GM18508 (cell line): ENCODE measurements around the gene AK5.

Experiments
- ATAC-seq: cut with Tn5 transposase; IDR thresholded peaks from one replicate; pipeline ENCODE4 v1.9.1; 2021; ENCODE audit warnings: moderate number of reproducible peaks; ENCODE audit not compliant: insufficient read depth, unreplicated experiment

Gene AK5

DNA sequence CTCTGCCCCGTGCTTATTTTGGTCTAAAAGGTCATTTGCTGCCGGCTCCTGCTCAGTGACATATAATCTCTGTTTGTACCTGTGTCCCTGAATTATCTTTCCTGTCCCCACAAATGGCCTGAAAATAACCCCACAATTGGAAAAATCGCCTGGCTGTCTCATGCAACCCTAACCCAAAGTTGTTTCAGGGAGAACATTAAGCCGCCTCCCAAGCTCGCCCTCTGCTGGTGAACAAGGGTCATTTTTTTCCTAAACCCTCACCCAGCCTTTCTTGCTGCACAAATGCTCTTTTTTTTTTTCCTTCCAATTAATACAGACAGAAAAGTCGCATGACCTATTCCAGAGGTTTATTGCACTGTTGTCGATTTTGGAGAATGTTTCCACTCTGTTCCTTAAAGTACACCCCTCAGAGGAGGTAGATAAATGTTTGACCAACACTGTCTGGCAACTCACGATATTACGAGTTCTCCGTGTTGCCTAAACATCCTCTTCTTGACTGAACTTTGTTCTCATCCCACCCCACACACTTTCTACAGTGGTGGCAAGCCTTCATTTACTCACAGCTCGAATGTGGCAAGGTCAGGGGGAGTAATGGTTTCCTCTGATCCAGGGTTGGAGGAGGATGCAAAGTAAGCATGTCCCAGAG lies 252.0 kb downstream of the AK5 start:
- no peak for ATAC-seq

DNA sequence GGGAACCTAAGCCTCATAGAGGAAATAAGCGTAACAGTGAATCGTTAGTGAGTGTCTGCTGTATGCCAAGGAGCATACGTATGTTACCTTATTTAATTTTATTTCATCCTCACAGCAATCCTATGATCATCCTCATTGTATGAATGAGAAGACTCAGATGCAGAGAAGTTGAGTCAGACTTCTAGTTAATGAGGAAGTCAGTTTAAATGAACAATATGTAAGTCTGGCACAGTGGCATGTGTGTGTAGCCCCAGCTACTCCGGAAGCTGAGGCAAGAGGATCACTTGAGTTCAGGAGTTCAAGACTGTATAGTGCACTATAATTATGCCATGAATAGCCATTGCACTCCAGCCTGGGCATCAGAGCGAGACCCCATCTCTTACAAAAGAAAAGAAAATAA lies 252.6 kb downstream of the AK5 start:
- ATAC-seq, result no peak

DNA sequence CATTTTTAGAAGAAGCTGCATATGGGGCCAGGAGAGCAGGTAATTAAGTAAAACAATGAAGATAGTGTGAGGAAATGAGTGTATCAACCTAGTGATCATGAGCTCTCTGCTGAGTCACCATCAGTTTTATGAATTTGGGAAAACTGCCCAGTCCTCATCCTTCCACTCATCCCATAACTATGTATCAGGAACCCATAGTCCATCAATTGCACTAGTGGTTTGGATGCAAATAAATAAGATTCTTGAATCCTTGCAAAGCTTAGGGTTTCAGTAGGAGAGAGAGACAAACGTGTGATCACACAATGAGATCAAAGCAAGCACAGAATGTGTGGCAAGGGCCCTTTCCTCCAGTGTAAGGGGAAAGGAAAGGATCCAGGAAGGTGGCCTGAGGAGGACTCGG lies 255.0 kb downstream of the AK5 start:
- no peak for ATAC-seq

DNA sequence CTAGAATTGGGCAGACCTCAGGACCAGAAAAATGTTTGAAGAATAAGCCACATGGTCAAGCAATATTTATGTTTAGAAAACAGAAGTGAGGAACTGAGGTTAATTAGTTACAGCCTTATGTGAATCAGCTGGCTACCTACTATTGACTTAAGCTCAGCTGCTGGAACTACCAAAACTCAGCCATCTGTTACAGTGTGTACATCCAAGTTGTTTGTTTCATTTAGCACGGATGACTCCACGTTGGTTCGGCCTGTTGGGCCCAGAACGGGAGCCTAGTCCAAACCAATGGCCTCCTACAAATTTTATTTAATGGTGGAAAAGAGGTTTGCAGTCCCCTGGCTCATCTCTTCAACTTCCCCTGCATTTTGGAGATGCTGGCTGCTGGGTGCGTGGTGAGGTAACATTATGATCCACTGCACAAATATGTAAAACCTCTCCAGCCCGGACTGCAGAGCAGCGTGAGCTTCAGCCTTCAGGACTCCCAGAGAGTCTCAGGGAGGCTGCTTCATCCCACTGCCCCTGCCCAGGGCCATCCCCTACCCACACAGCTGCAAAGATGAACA lies 257.2 kb downstream of the AK5 start:
- ATAC-seq, result peak; percentile 73

DNA sequence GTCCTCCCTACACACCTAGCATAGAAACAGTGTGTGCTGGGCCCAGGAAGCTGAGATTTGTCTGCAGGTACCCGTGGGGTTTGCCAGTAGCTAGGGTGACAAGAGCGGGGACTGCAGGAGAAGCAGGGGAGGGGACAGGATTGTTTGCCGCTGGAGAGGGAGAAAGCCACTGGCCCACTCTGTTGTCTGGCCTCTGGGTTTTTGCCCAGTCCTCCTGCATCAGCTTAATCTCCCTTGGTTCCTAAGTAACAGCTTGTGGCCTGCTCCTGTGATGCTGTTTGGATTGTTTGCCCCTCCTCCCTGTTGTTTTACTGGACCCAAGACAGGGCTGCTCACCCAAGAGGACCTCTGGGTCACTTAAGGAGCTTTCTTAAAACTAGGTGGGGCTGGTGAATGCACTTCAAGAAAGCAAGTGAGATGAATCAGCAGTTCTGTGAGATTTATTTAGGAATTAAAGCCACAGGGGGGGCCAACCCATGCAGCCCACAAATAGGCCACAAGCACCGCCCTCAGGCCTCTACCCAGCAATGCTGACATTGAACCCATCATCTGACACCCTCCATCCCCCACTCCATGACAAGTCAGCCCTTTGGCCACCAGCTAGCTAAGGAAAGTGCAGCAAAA lies 257.8 kb downstream of the AK5 start:
- no peak for ATAC-seq

DNA sequence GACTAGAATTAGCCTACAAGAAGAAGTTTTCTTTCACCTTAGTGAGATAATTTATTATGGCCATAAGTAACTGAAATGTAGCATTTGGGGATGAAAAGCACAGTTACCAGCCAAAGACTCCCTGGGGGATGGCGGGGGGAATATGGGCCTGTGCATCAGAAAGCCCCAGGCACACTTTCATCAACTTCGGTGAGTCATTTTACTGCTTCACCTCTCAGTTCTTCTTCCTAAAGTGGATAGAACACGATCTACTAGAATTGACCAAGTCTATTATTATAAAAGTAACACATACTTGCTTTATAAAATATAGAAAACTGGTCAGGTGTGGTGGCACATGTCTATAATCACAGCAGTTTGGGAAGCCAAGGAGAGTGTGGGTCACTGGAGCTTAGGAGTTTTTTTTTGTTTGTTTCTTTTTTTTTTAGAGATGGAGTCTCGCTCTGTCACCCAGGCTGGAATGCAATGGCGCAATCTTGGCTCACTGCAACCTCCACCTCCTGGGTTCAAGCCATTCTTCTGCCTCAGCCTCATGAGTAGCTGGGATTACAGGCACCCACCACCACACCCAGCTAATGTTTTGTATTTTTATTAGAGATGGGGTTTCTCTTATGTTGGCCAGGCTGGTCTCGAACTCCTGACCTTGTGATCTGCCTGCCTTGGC lies 258.8 kb downstream of the AK5 start:
- ATAC-seq, result no peak

DNA sequence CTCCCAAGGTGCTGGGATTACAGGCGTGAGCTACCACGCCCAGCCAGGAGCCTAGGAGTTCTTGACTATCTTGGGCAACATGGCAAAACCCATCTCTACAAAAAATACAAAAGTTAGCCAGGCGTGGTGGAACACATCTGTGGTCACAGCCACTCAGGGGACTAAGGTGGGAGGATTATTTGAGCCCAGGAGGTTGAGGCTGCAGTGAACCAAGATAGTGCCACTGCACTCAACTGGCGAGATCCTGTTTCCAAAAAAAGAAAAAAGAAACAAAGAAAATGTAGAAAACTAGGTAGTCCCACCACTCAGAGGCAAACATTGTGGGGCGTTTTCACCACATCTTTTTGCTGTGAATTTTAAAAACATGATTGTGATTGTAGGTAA lies 259.3 kb downstream of the AK5 start:
- peak; percentile 32 for ATAC-seq

DNA sequence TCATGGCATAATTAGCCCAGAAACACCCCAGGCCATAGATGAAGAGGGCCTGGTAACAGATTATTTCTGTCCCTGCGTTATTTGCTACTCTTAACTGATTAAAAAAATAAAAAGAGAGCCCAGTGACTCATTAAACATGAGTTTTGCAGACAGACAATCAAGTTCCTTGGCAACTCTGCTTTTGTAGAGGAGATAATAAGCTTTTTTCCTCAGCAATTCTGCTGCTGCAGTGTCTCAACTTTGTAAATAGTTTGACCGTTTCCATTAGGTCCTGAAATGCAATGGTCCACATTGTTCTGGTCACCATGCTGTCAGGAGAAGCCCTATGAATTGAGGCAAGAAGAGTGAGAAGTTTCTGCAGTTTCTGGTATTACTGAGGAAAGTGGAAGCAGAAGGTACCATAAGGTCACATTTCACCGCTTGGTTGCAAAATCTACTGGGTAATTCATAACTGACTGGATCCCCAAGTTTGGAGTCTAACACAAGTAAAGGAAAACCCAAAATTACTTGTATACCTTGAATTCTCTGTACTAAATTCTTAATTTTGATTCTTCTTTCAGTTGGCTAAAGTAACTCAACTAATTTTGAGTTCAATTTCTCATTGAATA lies 261.1 kb downstream of the AK5 start:
- no peak for ATAC-seq

DNA sequence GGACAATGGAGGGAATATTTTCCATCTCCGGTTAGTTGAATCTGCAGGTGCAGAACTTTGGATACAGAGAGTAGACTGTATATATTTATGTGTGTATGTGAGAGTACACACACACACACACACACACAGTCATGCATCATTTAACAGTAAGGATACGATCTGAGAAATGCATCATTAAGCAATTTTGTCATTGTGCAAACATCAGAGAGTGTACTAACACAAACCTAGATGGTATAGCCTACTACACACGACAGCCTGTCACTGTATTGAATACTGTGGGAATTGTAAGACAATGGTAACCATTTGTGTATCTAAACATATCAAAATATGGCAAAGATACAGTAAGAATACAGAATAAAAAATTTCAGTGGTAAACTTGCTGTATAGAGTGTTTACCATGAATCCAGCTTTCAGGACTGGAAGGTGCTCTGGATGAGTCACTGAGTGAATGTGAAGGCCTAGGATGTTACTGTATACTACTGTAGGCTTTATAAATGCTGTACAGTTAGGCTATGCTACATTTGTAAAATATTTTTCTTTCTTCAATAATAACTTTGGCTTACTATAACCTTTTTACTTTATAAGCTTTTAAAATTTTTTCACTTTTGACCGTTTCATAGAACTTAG lies 262.1 kb downstream of the AK5 start:
- no peak for ATAC-seq

DNA sequence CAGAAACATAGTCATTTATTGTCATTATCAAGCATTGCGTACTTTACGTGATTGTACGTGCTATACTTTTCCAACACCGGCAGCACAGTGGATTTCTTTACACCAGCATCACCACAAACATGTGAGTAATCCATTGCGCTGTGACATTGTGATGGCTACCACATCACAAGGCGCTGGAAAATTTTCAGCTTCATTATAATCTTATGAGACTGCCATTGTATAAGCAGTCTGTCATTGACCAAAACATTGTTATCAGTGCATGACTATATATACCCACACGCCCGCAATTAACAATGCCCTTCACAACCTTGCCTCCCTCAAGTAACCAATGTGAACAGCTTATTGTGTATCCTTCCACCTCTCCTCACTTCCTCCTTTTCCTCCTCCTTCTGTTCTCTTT lies 263.0 kb downstream of the AK5 start:
- ATAC-seq, result no peak

DNA sequence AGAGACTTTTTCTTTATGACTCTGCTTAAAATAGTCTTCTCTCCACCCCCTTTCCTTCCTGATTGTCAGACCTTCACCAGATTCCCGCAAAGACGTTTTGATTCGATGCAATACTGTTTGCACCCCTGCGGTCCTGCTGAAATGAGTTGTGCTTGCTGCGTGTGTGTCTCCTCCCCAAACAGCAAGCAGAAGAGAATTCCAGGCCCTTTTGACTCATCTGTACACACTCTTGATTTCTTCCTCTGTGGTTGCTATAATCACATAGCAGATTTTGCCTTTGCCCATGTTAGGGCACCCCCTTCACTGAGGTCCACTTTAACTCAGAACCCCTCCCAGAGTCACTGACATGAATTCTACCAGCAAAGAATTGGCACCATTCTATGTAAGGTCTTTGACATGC lies 264.2 kb downstream of the AK5 start:
- ATAC-seq, result no peak

DNA sequence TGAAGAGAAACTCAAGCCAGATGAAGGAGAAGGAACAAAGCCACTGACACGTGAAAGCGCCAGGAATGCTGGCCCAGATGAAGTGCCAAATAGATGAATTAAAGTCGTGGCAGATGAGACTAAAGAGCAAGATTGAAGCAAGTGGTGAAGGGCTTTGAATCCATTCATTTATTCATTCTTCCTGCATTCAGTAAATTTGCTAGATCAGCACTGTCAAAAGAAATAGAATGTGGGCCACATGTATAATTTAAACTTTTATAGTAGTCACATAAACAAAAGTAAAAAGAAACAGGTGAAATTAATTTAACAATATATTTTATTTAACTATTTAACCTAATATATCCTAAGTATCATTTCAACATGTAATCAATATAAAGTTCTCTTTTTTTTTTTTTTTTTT lies 265.1 kb downstream of the AK5 start:
- no peak for ATAC-seq

DNA sequence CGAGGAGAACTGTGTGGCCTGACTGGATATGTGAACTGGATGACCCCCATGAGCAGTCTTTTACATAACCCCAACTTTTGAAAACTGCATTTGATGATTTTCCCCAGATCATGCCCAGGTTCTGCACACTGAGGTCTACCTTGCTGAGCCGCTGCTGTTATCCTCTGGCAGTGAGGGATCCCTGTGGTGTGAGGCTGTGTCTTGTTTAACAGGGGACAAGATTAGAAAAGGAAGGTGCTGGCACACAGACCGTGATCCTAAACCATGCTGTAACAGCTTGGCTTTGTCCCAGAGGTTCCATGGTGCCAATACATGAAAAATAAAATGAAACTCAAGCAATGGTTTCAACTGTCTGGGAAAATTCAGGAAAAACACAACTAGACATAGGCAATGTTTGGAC lies 266.5 kb downstream of the AK5 start:
- no peak for ATAC-seq

DNA sequence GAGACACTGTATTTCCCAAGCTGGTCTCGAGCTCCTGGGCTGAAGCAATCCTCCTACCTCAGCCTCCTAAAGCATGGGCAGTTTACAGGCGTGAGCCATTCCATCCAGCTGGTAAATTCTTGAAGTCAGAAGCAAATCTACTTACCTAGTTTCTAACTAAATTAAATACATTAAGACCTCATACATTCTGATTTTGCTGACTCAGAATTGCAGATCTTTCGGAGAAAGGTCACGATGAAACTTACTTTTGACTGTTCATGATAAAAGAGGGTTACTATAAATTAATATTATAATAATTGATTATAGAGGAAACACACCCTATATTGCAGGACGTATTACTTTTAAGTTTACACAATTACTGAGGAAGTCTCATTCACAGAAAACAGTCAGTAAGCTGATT lies 268.3 kb downstream of the AK5 start:
- ATAC-seq, result no peak

DNA sequence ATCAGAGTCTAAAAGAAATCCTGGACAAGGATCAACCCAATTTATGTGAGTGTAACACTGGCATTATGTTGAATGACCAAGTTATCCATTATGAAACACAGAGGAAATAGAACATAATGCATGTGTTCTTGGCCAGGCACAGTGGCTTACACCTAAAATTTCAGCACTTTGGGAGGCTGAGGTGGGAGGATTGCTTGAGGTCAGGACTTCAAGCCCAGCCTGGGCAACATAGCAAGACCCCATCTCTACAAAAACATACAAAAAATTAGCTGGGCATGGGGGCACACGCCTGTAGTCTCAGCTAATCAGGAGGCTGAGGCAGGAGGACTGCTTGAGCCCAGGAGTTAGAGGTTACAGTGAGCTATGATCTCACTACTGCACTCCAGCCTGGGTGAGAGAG lies 270.8 kb downstream of the AK5 start:
- ATAC-seq, result no peak

DNA sequence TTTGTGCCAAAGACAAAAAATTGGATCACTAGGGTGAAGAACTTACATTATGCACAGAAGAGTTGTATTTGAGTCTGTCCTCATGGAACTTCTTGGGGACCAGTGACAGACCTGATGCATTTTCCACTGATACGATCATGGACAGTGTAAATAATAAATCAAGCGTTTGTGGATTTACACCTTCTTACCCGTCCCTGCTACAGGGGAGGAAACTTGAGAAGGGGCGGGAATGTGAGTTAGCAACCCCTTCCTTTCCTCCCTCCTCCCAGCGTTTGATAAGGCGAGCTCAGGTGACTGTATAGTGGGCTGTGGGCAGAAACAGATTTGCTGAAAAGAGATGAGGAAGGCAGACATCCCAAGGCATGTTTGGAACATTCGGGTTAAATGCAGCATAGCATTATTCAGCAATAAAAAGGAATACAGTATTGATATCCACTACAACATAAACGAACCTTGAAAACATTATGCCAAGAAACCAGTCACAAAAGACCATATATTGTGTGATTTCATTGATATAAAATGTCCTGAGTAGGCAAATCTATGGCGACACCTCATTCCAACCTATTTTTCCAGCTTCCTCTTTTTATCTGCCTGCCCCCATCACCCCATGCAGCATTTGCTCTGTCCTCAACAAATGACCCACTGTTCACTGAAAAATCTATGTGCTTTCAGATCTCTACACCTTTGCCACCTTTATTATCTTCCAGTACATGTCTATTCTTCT lies 271.9 kb downstream of the AK5 start:
- no peak for ATAC-seq

DNA sequence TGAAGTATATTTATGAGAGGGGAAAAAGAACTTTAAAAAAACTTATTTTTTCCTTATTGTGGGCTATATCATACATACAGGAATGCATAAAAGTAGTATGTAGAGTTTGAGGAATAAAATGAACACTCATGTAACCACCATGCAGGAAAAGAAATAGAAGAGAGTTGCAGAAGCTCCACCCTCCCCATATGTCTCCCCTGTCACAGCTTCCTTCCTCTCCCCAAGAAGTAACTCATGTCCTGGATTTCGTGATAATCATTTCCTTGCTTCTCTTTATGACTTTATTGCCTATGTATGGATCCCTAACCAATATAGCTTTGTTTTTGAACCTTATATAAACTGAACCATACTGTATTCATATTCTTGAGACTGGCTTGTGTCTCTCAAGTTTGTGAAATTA lies 274.2 kb downstream of the AK5 start:
- ATAC-seq, result no peak

DNA sequence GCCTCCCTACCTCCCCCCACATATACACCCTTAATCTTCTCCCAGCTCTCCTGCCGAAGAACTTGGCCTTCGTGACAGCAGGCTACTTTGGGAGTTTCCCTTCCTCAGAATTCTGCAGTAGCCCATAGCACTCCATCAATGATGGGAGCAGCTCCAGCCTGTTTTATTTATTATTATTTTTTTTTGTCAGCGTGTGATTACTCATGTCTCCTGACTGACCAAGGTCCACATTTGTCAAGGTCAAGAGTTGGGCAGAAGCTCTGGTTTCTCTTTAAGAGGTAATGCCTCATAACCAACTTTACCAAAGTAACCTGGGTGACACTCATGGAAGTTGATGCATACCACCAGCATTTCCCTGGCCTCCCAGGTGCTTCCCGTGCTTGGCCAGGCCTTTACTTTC lies 275.2 kb downstream of the AK5 start:
- no peak for ATAC-seq

DNA sequence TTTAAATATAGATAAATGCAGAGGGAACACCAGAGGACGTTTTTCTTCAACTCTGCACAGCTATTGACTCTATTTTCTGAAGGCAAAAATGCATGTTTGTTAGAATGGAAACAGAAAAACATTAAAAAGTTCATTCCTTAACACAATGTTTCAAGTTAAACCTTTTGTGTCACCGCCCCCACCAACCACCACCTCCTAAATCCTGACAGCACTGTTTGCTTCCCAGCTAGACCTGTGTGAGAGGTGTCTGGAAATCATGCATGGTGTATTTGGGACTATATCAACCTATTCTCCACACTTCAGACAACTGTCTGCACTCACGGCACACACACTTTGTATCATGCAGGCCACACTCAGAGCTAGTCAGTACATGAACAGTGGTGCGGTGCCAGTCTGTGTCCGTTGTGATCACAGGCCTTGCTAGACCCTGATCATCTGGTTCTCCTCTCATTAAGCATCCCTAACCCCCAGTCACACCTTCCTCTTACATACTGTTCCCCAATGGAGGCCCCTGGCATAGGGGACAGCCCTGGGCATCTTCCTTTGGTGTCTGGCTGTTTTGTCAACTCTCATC lies 276.9 kb downstream of the AK5 start:
- ATAC-seq, result no peak

DNA sequence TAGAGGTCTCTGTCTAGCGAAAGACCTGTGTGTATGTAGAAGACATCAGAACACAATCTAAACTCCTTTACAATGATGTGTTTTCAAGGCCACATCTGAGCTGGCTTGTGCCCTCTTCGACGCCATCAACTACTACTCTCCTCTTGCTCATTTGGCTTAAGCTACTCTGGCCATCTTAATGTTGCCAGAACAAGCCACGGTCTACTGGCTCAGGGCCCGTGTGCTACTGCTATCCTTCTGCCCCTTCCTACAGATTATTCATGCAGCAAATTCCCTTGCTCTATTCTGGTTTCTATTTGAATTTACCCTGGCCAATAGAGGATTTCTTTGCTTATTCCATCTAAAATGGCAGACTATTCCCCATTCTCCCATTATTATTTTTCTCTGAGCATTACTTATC lies 278.9 kb downstream of the AK5 start:
- ATAC-seq, result no peak
